GM12873 (cell line): Measurements from ENCODE around the gene ALDH16A1.
A peak's percentile ranks its signal among the peaks of the same experiment; 100 is the strongest.

Experiments used
- TF ChIP-seq, protein P1 (sequence below): IDR thresholded peaks from 2 replicates; pipeline ENCODE4 v1.5.1; 2012; ENCODE audit warnings: low read depth, mild to moderate bottlenecking, moderate library complexity, low read length, control low read depth; ENCODE audit not compliant: insufficient read depth; ENCODE audit errors: missing control alignments

The ALDH16A1 gene

DNA sequence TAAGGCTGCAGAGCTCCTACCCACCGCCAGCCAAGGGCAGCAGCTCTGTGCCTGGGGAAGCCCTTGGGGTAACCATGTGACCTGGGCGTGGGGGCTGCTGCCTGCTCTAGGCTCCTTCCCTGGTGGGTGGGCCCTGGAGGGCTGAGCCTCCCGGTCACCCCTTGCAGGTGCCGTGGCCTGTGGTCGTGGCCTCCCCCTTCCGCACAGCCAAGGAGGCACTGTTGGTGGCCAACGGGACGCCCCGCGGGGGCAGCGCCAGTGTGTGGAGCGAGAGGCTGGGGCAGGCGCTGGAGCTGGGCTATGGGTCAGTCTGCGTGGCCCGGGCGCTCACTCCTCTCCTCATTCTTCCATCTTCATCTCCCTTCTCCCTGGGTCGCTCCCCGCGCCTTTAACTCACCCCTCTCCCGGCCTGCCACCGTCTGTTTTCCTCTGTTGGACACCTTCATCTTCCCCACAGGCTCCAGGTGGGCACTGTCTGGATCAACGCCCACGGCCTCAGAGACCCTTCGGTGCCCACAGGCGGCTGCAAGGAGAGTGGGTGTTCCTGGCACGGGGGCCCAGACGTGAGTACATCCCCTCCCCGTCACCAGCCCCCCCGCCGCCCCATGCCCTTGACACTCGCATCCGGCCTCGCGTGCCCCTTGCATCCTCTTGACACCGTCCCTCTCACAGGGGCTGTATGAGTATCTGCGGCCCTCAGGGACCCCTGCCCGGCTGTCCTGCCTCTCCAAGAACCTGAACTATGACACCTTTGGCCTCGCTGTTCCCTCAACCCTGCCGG lies 11.1 kb downstream of the ALDH16A1 start:
- TF ChIP-seq, protein P1, sequence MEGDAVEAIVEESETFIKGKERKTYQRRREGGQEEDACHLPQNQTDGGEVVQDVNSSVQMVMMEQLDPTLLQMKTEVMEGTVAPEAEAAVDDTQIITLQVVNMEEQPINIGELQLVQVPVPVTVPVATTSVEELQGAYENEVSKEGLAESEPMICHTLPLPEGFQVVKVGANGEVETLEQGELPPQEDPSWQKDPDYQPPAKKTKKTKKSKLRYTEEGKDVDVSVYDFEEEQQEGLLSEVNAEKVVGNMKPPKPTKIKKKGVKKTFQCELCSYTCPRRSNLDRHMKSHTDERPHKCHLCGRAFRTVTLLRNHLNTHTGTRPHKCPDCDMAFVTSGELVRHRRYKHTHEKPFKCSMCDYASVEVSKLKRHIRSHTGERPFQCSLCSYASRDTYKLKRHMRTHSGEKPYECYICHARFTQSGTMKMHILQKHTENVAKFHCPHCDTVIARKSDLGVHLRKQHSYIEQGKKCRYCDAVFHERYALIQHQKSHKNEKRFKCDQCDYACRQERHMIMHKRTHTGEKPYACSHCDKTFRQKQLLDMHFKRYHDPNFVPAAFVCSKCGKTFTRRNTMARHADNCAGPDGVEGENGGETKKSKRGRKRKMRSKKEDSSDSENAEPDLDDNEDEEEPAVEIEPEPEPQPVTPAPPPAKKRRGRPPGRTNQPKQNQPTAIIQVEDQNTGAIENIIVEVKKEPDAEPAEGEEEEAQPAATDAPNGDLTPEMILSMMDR: no peak

DNA sequence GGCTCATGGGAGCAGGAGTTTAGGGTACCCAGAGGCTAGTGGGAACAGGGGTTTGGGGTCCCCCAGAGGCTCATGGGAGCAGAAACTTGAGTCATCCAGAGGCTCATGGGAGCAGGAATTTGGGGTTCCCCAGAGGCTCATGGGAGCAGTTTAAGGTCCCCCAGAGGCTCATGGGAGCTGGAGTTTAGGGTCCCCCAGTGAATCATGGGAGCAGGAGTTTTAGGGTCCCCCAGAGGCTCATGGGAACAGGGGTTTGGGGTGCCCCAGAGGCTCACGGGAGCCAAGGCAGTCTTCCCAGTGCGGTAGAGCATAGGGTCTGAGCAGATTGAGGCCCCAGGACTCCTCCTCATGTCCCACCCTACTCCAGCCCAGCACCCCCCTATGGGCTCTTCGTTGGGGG lies 12.3 kb downstream of the ALDH16A1 start:
- TF ChIP-seq, protein P1: no peak

DNA sequence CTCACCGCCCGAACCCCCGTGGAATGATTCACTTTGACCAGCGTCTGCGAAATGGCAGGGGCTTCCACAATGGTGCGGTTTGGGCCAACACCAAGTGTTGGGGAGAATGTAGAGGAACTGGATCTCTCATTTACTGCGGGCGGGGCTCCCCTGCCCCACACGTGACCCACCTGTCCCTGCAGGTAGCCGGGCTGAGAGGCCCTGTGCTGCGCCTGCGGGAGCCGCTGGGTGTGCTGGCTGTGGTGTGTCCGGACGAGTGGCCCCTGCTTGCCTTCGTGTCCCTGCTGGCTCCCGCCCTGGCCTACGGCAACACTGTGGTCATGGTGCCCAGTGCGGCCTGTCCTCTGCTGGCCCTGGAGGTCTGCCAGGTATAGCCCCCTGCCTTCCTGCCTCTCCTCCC lies 15.2 kb downstream of the ALDH16A1 start:
- TF ChIP-seq, protein P1: no peak

DNA sequence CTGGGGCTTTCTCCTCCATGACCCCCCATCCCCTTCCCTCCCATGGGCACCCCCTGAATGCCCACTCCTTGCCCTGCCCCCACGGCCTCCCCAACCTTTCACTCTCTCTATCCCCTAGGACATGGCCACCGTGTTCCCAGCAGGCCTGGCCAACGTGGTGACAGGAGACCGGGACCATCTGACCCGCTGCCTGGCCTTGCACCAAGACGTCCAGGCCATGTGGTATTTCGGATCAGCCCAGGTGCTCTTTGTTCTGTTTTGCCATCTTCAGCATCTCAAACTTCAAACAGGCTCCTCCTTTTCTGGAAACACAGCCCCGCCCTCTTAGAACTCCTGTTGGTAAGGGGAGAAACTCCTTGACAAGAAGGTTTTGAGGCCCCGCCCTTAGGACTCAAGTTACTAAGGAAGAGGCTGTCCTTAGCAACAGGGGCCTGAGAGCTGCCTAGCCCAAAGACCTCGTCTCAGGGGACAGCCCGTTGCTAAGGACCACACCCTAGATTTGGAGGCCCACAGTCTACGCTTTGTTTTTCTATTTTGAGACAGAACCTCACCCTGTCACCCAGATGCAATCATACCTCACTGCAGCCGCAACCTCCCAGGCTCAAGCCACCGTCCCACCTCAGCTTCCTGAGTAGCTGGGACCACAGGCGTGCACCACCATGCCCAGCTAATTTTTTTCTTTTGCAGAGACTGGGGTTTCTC lies 15.9 kb downstream of the ALDH16A1 start:
- TF ChIP-seq, protein P1: no peak

DNA sequence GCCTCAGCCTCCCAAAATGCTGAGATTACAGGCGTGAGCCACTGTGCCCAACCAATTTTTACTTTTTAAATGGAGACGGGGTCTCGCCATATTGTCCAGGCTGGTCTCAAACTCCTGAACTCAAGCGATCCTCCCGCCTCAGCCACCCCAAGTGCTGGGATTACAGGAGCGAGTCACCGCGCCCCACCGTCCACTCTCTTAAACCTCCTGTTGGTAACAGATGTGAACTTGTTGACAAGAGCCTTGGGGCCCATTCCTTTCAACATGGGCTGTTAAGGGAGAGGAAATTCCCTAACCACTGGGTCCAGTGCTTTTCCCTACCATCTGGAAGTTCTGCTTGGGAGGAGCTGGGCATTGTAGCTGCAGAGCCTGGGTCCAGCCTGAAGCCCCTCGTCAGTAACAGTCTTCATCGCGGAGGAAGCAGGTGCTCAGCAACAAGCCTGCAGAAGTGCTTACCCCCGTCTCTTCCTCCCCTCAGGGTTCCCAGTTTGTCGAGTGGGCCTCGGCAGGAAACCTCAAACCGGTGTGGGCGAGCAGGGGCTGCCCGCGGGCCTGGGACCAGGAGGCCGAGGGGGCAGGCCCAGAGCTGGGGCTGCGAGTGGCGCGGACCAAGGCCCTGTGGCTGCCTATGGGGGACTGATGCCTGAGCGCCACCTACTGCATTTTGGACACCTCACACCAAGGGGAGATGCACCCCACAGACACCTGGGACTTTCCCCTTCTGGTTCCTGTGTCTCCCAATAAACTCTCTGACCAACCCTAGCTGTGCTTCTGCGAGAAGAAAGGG lies 17.0 kb downstream of the ALDH16A1 start:
- TF ChIP-seq, protein P1: peak; percentile 81

DNA sequence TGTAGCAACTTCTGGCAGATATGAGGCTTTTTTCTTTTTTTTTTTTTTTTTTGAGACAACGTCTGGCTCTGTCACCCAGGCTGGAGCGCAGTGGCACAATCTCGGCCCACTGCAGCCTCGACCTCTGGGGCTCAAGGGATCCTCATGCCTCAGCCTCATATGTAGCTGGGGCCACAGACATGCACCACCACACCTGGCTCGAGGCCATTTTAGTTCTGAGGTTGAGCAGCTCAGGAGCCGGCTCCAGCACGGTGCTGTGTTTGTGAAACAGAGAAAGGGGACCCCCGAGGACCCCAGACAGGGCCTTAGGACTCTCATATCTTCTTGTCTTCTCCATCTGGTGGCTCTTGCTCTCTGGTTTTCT lies 17.6 kb downstream of the ALDH16A1 start:
- TF ChIP-seq, protein P1: no peak

DNA sequence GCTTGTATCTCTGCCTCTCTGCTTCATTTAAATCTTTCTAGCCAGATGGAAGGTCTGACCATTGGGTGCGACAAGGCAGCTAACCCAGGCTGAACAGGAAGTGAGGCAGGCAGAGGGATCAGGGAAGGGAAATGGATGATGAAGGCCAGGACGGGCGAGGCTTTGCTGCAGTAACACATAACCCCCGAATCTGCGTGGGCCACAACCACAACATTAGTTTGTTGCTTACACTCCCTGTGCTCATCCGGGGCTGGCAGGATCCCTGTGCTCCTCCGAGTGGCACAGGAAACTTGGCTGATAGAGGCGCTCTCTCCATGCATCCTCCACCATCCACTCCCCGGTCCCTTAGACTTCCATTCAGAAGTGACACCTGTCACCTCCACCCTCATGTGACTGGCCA lies 19.9 kb downstream of the ALDH16A1 start:
- TF ChIP-seq, protein P1: no peak
